NCI-H1417 treated with DMSO at 0.1 percent for 48 hours (cell line): Measurements from ENCODE around the gene UAP1.
"Not testable (repeated sequence)": the region's sequence is repeated elsewhere in the genome, so short reads cannot be mapped to it uniquely, and the experiment has no call there.

Experiments used
- DNase-seq: peaks from one replicate; lab custom pipeline; 2025; lab: John Stamatoyannopoulos, UW

UAP1 gene

DNA sequence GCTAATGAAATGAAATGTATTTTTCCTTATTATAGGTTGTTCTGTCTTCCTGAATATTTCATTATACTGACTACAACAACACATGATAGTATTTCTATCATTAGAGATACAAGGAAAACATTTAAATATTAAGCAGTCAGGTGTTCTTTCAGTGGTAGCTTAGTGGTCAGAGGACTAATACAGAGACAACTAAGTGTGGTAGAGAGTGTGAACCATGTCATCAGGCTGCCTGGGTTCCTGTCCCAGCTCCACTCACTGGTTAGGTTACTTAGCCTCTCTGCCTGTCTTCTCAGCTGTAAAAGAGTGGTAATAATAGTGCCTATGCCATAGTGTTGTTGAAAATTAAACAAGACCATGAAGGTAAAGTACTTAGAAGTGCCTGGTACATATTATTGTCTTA is 3.9 kb downstream of the UAP1 start:
- DNase-seq, result no peak

GRCh38 chr1:162566870-162567269 is 5.3 kb downstream of the UAP1 start:
- DNase-seq, result no peak

- DNase-seq, result no peak
These were observed 7.3 kb downstream of the UAP1 start for GRCh38 chr1:162568802-162569201.

DNA sequence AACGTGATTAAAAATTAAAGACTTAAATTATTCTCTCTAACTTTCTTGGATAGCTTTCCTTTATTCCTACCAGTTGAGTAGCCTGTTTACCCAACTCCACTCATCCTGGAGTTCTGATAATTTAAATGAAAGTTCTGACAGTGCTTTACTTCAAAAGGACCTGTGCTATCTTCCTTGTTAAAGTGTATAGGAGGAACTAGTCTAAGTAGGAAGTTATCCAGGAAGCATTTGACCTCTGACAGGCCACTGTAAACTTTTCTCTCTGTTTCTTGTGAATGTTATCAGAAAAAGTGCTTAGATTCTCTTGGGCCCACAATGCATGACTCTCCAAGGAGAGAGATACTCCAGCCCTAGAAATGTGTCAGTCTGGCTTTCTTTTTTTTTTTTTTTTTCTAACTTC is 9.2 kb downstream of the UAP1 start:
- DNase-seq, result no peak

DNA sequence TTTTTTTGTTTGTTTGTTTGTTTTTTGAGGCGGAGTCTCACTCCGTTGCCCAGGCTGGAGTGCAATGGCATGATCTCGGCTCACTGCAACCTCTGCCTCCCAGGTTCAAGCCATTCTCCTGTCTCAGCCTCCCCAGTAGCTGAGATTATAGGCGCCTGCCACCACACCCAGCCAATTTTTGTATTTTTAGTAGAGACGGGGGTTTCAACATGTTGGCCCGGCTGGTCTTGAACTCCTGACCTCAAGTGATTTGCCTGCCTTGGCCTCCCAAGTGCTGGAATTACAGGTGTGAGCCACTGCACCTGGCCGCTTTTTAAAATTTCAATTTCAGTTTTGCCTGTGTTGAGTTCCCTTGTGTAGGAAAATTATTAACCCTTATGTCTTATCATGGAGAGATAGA is 9.6 kb downstream of the UAP1 start:
- DNase-seq, result not testable (repeated sequence)

DNA sequence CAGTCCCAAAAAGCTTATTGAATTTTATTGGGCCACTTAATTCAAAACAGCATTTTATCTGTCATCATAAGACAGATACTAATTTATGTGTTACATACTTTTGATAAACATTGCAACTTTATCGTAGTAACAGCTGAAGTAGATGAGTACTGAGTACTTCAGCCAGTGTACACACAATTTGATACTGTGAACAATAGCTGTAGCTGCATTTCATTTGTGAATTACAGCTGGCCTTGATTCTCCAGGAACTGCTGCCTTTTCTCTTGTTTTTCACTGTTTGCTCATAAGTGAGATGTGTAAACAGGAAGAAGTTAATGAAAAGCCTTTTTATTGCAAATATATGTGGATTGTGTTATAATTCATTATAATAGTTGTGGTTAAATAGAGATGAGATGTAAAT is 10.2 kb downstream of the UAP1 start:
- no peak for DNase-seq

GRCh38 chr1:162573136-162573535 is 11.6 kb downstream of the UAP1 start:
- DNase-seq, result no peak

DNA sequence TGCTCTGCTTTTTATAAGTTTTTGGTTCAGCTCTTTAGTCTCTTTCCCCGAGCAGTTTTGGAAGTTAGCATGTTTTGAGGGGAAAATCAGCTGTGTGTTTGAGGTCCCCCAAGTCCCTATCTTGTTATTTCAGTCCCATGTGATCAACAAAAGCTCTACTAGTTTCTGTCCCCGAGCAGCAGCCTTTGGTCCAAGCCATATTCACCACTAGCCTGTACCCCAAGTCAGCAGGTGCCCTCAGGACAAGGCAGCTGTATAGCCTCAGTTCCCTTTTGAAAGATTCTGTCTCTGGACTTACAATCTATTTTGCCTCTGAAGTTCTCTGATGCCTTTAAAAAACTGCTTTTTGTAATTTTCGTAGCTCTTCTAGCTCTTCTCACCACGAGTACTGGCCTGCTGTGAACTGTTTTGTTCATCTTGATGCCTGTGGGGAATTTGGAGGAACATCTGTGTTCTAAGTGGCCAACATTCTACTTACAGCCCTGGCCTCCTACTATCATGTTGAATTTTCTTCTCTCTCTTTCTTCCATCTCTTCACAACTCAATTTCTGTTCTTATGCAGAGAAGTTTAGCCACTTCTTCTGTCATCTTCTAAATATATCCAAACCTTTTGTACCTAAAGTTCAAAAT is 16.7 kb downstream of the UAP1 start:
- no peak for DNase-seq

DNA sequence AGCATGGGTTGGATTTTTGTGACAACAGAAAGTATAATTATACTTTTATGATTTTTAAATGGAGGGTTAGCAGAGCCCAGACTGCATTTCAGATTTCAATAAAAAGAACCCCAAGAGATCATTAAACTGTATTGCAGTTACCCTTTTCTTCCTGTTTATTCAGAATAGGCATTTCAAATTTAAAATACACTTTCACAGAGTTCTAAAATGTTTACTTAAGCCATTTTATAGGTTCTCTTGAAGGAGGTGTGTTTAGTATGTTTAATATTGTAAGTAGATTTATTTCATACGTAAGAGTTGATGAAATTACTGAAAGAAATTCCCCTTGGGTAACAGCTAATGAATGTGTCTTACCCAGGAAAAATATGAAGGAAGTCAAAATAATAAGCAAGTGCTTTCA is 17.4 kb downstream of the UAP1 start:
- DNase-seq, result no peak

GRCh38 chr1:162580308-162580707 is 18.8 kb downstream of the UAP1 start:
- no peak for DNase-seq

- DNase-seq, result not testable (repeated sequence)
These were observed 21.4 kb downstream of the UAP1 start for GRCh38 chr1:162582901-162583300.

GRCh38 chr1:162585101-162585500 is 23.6 kb downstream of the UAP1 start:
- not testable (repeated sequence) for DNase-seq

DNA sequence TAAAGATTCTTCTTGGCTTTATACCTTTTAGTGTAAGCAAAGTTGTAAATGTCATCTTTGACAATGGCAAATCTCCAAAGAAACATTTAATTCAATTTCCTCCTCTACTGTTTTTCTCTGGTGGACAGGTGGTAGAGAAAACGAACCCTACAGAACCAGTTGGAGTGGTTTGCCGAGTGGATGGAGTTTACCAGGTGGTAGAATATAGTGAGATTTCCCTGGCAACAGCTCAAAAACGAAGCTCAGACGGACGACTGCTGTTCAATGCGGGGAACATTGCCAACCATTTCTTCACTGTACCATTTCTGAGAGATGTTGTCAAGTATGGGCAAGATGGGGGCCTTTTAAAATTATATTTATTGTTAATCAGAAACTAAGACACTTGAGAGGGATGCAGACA is 25.8 kb downstream of the UAP1 start:
- DNase-seq, result no peak

GRCh38 chr1:162587761-162588260 is 26.3 kb downstream of the UAP1 start:
- no peak for DNase-seq

- DNase-seq, result no peak
These were observed 28.6 kb downstream of the UAP1 start for GRCh38 chr1:162590101-162590500.

DNA sequence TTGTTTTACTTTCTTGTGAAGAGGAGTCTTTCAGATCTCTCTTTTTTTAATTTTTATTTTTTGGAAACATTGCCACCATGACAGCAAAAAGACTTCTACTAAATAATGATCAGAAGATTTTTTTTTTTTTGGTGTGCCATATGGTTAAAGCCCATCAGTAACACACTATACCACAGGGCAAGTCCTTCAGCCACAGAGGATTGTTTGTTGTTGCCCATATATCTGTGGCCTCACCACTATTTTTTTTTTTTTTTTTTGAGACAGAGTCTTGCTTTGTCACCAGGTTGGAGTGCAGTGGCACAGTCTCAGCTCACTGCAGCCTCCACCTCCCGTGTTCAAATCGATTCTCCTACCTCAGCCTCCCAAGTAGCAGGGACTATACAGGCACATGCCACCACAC is 29.2 kb downstream of the UAP1 start:
- DNase-seq, result no peak

DNA sequence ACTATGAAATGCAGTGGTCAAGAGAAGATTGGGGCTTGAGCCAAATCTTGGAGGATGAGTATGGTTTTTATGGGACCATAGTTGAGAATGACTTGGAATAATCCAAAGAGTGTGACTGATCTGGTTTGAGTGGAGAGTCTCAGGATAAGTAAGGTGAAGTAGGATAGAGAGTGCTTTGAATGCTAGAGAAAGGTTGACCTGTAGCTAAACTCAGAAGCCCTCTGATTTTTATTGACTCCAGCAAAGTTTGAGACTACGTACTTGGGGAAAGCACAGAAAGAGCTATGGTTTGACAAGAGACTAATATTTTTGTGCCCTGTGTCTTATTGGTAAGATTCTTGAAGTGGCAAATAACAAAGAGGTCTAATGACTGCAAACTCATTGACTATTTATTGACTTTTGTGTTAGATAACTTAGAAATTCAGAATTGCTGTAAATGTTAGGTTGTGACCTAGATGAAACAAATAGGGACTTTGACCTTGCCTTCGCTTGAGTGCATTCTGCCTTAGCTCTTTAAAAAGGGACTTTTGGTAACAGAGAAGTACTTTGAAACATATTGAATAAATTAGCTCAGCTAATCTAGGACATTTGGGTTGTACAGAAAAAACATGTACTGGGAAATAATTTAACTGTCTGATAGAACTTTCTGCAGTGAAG is 35.1 kb downstream of the UAP1 start:
- DNase-seq, result no peak

DNA sequence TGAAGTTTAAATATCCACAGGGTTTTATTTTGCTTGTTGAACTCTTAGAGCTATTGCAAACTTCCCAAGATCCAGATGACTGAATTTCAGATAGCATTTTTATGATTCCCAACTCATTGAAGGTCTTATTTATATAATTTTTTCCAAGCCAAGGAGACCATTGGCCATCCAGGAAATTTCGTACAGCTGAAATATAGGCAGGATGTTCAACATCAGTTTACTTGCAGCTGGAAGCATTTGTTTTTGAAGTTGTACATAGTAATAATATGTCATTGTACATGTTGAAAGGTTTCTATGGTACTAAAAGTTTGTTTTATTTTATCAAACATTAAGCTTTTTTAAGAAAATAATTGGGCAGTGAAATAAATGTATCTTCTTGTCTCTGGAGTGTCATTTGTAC is 37.9 kb downstream of the UAP1 start:
- no peak for DNase-seq

DNA sequence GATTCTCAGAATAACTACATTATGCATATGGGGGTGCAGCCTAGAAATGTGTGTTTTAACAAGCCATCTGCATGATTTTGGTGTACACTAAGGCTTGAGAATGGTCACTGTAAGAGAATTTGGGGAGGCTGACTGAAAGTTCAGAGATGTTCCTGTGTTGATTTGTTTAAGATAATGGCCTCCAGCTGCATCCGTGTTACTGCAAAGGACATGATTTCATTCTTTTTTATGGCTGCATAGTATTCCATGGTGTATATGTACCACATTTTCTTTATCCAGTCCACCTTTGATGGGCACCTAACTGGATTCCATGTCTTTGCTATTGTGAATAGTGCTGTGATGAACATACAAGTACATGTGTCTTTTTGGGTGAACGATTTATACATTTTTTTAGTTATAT is 41.6 kb downstream of the UAP1 start:
- not testable (repeated sequence) for DNase-seq

- no peak for DNase-seq
These were observed 43.9 kb downstream of the UAP1 start for GRCh38 chr1:162605225-162605927.

GRCh38 chr1:162609306-162609705 is 47.8 kb downstream of the UAP1 start:
- no peak for DNase-seq

- no peak for DNase-seq
These were observed 51.3 kb downstream of the UAP1 start for GRCh38 chr1:162612606-162613400.
